NCI-H1930 (cell line): ENCODE measurements around the gene CAMKMT.
A peak's percentile ranks its signal among the peaks of the same experiment; 100 is the strongest.

Experiments used
- DNase-seq, 2 experiments: peaks; one replicate each; lab custom pipeline; 2025; lab: John Stamatoyannopoulos, UW

CAMKMT gene

GRCh38 chr2:44799105-44799504 lies 437.4 kb downstream of the CAMKMT start:
- no peak for DNase-seq

- no peak for DNase-seq
These were observed 438.0 kb downstream of the CAMKMT start for GRCh38 chr2:44799754-44800153.

- DNase-seq, result no peak
These were observed 439.6 kb downstream of the CAMKMT start for GRCh38 chr2:44801289-44801840.

GRCh38 chr2:44801841-44802776 lies 440.4 kb downstream of the CAMKMT start:
- DNase-seq, result no peak

GRCh38 chr2:44802777-44803424 lies 441.2 kb downstream of the CAMKMT start:
- no peak for DNase-seq

- no peak for DNase-seq
These were observed 442.9 kb downstream of the CAMKMT start for GRCh38 chr2:44804406-44805265.

GRCh38 chr2:44805401-44806235 lies 443.9 kb downstream of the CAMKMT start:
- DNase-seq, result peak; percentile 38 to 43

GRCh38 chr2:44807201-44808025 lies 445.7 kb downstream of the CAMKMT start:
- DNase-seq, result no peak

GRCh38 chr2:44810892-44811530 lies 449.3 kb downstream of the CAMKMT start:
- no peak for DNase-seq

- no peak for DNase-seq
These were observed 451.4 kb downstream of the CAMKMT start for GRCh38 chr2:44813165-44813564.

- no peak for DNase-seq
These were observed 451.9 kb downstream of the CAMKMT start for GRCh38 chr2:44813658-44814057.

- no peak for DNase-seq
These were observed 455.5 kb downstream of the CAMKMT start for GRCh38 chr2:44817256-44817655.

- no peak for DNase-seq
These were observed 456.1 kb downstream of the CAMKMT start for GRCh38 chr2:44817673-44818335.

- no peak for DNase-seq
These were observed 457.3 kb downstream of the CAMKMT start for GRCh38 chr2:44819061-44819460.

GRCh38 chr2:44821500-44821899 lies 459.8 kb downstream of the CAMKMT start:
- DNase-seq, result no peak

GRCh38 chr2:44822174-44822573 lies 460.4 kb downstream of the CAMKMT start:
- DNase-seq, result no peak
